Suprapubic skin (tissue), 3 donors: Measurements from ENCODE around the gene RNASE12.

Experiments used
- POLR2AphosphoS5 ChIP-seq, 3 donors: sonication (generic); formaldehyde crosslinking; IDR thresholded peaks; one replicate each; pipeline ENCODE4 v1.6.1; 2017; ENCODE audit warnings: antibody characterized with exemption in 3 of 3
- TF ChIP-seq, protein P1 (sequence below), 2 donors: fragments of 200-600 bp in 1 of 2; fragments of 450-650 bp in 1 of 2; sonication (generic) in 1 of 2; IDR thresholded peaks; one replicate each; pipeline ENCODE4 v1.5.1; 2016 to 2019; ENCODE audit warnings: antibody characterized with exemption in 2 of 2, mild to moderate bottlenecking in 1 of 2, moderate library complexity in 1 of 2

DNA sequence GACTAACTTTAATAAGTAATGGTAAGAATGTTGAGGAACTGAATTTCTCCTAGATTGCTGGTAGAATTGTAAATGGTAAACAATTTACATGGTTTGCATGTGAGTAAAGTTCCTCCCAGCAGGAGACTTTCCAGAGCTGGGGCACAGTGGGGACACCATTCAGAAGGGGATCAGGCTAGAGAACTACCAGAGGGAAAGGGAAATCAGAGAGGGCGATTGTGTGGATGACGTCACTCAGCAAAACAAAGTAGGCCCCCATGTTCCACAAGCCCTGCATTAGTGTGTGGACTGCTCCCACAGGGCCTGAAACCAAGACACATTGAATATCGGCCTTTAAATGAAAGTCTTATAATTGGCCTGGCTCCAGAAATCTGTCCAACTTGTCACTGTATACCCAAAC is 12.9 kb downstream of the RNASE12 start:
- TF ChIP-seq, protein P1, sequence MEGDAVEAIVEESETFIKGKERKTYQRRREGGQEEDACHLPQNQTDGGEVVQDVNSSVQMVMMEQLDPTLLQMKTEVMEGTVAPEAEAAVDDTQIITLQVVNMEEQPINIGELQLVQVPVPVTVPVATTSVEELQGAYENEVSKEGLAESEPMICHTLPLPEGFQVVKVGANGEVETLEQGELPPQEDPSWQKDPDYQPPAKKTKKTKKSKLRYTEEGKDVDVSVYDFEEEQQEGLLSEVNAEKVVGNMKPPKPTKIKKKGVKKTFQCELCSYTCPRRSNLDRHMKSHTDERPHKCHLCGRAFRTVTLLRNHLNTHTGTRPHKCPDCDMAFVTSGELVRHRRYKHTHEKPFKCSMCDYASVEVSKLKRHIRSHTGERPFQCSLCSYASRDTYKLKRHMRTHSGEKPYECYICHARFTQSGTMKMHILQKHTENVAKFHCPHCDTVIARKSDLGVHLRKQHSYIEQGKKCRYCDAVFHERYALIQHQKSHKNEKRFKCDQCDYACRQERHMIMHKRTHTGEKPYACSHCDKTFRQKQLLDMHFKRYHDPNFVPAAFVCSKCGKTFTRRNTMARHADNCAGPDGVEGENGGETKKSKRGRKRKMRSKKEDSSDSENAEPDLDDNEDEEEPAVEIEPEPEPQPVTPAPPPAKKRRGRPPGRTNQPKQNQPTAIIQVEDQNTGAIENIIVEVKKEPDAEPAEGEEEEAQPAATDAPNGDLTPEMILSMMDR (IDR thresholded peaks at IDR 0.05), result no peak
- no peak for TF ChIP-seq POLR2AphosphoS5 (IDR thresholded peaks at IDR 0.05)
